HCT116 (cell line): ENCODE results near the gene CHSY3.

Experiments
- CBX3 ChIP-seq: IDR thresholded peaks from 2 replicates; pipeline ENCODE4 v1.6.1; 2012; ENCODE audit warnings: low read depth
- CTCF ChIP-seq, 3 experiments: fragments of 200-600 bp in 1 of 3; sonication (generic) in 1 of 3; IDR thresholded peaks in 2 of 3; conservative IDR thresholded peaks in 1 of 3; 2 replicates each; pipeline ENCODE4 v1.5.1; 2012 to 2017; ENCODE audit warnings: low read depth in 2 of 3, low read length in 2 of 3, antibody characterized with exemption in 1 of 3, borderline replicate concordance in 1 of 3, control low read depth in 1 of 3, mild to moderate bottlenecking in 1 of 3, mixed read lengths in 1 of 3, mixed run types in 1 of 3, moderate library complexity in 1 of 3; ENCODE audit not compliant: insufficient read depth in 1 of 3
- EGR1 ChIP-seq: IDR thresholded peaks from 2 replicates; pipeline ENCODE4 v1.6.1; 2012; ENCODE audit warnings: low read depth
- EZH2 ChIP-seq: fragments of 200-600 bp; sonication (generic); IDR thresholded peaks from 2 replicates; pipeline ENCODE4 v1.6.1; 2017; ENCODE audit warnings: antibody characterized with exemption, mixed run types
- EZH2phosphoT487 ChIP-seq: fragments of 200-600 bp; IDR thresholded peaks from 2 replicates; pipeline ENCODE4 v1.6.1; 2018; ENCODE audit warnings: antibody characterized with exemption, borderline replicate concordance
- JUND ChIP-seq: IDR thresholded peaks from 2 replicates; pipeline ENCODE4 v1.6.1; 2012
- POLR2A ChIP-seq: IDR thresholded peaks from 2 replicates; pipeline ENCODE4 v1.7.0; 2011; ENCODE audit warnings: borderline replicate concordance; ENCODE audit not compliant: insufficient read depth, insufficient read length; ENCODE audit errors: extremely low read depth
- POLR2AphosphoS5 ChIP-seq: IDR thresholded peaks from 2 replicates; pipeline ENCODE4 v1.6.1; 2011; ENCODE audit warnings: mild to moderate bottlenecking, low read depth, low read length, moderate library complexity
- RAD21 ChIP-seq: IDR thresholded peaks from 2 replicates; pipeline ENCODE4 v1.6.1; 2012; ENCODE audit warnings: low read depth, mild to moderate bottlenecking
- SP1 ChIP-seq: IDR thresholded peaks from 2 replicates; pipeline ENCODE4 v1.6.1; 2012; ENCODE audit warnings: low read depth
- ZBTB33 ChIP-seq: IDR thresholded peaks from 2 replicates; pipeline ENCODE4 v1.6.1; 2011; ENCODE audit warnings: mild to moderate bottlenecking, low read length, moderate library complexity; ENCODE audit not compliant: insufficient replicate concordance; ENCODE audit errors: extremely low read depth
- ZFX ChIP-seq: fragments of 450-650 bp; IDR thresholded peaks from 2 replicates; pipeline ENCODE4 v1.6.1; 2017
- TF ChIP-seq, protein P1 (sequence below): IDR thresholded peaks from 2 replicates; pipeline ENCODE4 v1.6.1; 2012; ENCODE audit warnings: low read depth
- TF ChIP-seq, protein P2 (sequence below): IDR thresholded peaks from 2 replicates; pipeline ENCODE4 v1.6.1; 2012

GRCh38 chr5:130000460-130000859 is 96.2 kb downstream of the CHSY3 start:
- TF ChIP-seq POLR2AphosphoS5 = no peak
- no peak for TF ChIP-seq CTCF (IDR thresholded peaks at IDR 0.05 in 2 of 3, conservative IDR thresholded peaks at IDR 0.05 in 1 of 3; ENCODE audit: borderline replicate concordance in 1 of 3, insufficient read depth in 1 of 3, low read depth in 2 of 3, low read length in 2 of 3)
- no peak for TF ChIP-seq POLR2A
- TF ChIP-seq EZH2 = no peak
- TF ChIP-seq EGR1 = no peak
- TF ChIP-seq, protein P1, sequence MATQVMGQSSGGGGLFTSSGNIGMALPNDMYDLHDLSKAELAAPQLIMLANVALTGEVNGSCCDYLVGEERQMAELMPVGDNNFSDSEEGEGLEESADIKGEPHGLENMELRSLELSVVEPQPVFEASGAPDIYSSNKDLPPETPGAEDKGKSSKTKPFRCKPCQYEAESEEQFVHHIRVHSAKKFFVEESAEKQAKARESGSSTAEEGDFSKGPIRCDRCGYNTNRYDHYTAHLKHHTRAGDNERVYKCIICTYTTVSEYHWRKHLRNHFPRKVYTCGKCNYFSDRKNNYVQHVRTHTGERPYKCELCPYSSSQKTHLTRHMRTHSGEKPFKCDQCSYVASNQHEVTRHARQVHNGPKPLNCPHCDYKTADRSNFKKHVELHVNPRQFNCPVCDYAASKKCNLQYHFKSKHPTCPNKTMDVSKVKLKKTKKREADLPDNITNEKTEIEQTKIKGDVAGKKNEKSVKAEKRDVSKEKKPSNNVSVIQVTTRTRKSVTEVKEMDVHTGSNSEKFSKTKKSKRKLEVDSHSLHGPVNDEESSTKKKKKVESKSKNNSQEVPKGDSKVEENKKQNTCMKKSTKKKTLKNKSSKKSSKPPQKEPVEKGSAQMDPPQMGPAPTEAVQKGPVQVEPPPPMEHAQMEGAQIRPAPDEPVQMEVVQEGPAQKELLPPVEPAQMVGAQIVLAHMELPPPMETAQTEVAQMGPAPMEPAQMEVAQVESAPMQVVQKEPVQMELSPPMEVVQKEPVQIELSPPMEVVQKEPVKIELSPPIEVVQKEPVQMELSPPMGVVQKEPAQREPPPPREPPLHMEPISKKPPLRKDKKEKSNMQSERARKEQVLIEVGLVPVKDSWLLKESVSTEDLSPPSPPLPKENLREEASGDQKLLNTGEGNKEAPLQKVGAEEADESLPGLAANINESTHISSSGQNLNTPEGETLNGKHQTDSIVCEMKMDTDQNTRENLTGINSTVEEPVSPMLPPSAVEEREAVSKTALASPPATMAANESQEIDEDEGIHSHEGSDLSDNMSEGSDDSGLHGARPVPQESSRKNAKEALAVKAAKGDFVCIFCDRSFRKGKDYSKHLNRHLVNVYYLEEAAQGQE = no peak
- TF ChIP-seq, protein P2, sequence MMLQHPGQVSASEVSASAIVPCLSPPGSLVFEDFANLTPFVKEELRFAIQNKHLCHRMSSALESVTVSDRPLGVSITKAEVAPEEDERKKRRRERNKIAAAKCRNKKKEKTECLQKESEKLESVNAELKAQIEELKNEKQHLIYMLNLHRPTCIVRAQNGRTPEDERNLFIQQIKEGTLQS = no peak
- no peak for TF ChIP-seq RAD21
- TF ChIP-seq EZH2phosphoT487 = no peak
- no peak for TF ChIP-seq JUND
- TF ChIP-seq ZBTB33 = no peak
- TF ChIP-seq CBX3 = no peak
- TF ChIP-seq ZFX = no peak
- TF ChIP-seq SP1 = no peak
